Trophoblast cell (in vitro differentiated cells and primary cell): ENCODE data around the gene POP5.

Experiments
- DNase-seq, 2 donors: peaks; one replicate each; pipeline ENCODE4 v3.0.0-alpha.2; 2016
- H2AFZ ChIP-seq: 2 replicates; pipeline ENCODE4 v1.6.1; 2013; ENCODE audit warnings: low read length, moderate library complexity, mild to moderate bottlenecking; ENCODE audit not compliant: insufficient read depth, poor library complexity
- H2AK5ac ChIP-seq: 2 replicates; pipeline ENCODE4 v1.6.1; 2013; ENCODE audit warnings: mild to moderate bottlenecking, low read length
- H2BK120ac ChIP-seq: 2 replicates; pipeline ENCODE4 v1.6.1; 2013; ENCODE audit warnings: low read length, mild to moderate bottlenecking, moderate library complexity; ENCODE audit not compliant: insufficient read depth, poor library complexity
- H2BK12ac ChIP-seq: 2 replicates; pipeline ENCODE4 v1.6.1; 2013; ENCODE audit warnings: mild to moderate bottlenecking, low read length, moderate library complexity
- H2BK5ac ChIP-seq: 2 replicates; pipeline ENCODE4 v1.6.1; 2013; ENCODE audit warnings: low read length, low read depth, moderate library complexity, mild to moderate bottlenecking; ENCODE audit not compliant: poor library complexity
- H3K14ac ChIP-seq: 2 replicates; pipeline ENCODE4 v1.6.1; 2013; ENCODE audit warnings: mild to moderate bottlenecking, low read length
- H3K18ac ChIP-seq: 2 replicates; pipeline ENCODE4 v1.6.1; 2013; ENCODE audit warnings: mild to moderate bottlenecking, low read length
- H3K23ac ChIP-seq: 2 replicates; pipeline ENCODE4 v1.6.1; 2013; ENCODE audit warnings: low read length
- H3K27ac ChIP-seq: 2 replicates; pipeline ENCODE4 v1.5.1; 2013; ENCODE audit warnings: low read depth, mild to moderate bottlenecking, inconsistent platforms, low read length, moderate library complexity
- H3K27me3 ChIP-seq: 2 replicates; pipeline ENCODE4 v1.6.1; 2013; ENCODE audit warnings: inconsistent platforms, mild to moderate bottlenecking, low read length, moderate library complexity; ENCODE audit not compliant: insufficient read depth
- H3K36me3 ChIP-seq, 2 experiments: 1 replicate in 1 of 2; 2 replicates in 1 of 2; pipeline ENCODE4 v1.6.1; 2013; ENCODE audit warnings: low read length in 2 of 2, mild to moderate bottlenecking in 2 of 2, moderate library complexity in 1 of 2; ENCODE audit not compliant: insufficient read depth in 2 of 2, control insufficient read depth in 1 of 2
- H3K4ac ChIP-seq: 2 replicates; pipeline ENCODE4 v1.6.1; 2013; ENCODE audit warnings: low read depth, mild to moderate bottlenecking, low read length, moderate library complexity
- H3K4me1 ChIP-seq, 2 experiments: 1 replicate in 1 of 2; 2 replicates in 1 of 2; pipeline ENCODE4 v1.6.1; 2013; ENCODE audit warnings: low read length in 2 of 2, mild to moderate bottlenecking in 2 of 2, moderate library complexity in 1 of 2; ENCODE audit not compliant: insufficient read depth in 2 of 2, control insufficient read depth in 1 of 2
- H3K4me2 ChIP-seq: 2 replicates; pipeline ENCODE4 v1.6.1; 2013; ENCODE audit warnings: inconsistent platforms, mild to moderate bottlenecking, low read length, moderate library complexity
- H3K4me3 ChIP-seq: 2 replicates; pipeline ENCODE4 v1.5.1; 2013; ENCODE audit warnings: mild to moderate bottlenecking, low read depth, low read length, inconsistent platforms
- H3K79me1 ChIP-seq: one replicate; pipeline ENCODE4 v1.6.1; 2013; ENCODE audit warnings: low read length
- H3K79me2 ChIP-seq: 2 replicates; pipeline ENCODE4 v1.6.1; 2013; ENCODE audit warnings: low read length, mild to moderate bottlenecking; ENCODE audit not compliant: control insufficient read depth, insufficient read depth, poor library complexity
- H3K9ac ChIP-seq: 2 replicates; pipeline ENCODE4 v1.6.1; 2013; ENCODE audit warnings: mild to moderate bottlenecking, low read length
- H3K9me3 ChIP-seq: 2 replicates; pipeline ENCODE4 v1.6.1; 2013; ENCODE audit warnings: low read depth, mild to moderate bottlenecking, control low read depth, inconsistent platforms, low read length; ENCODE audit not compliant: insufficient read depth
- H4K12ac ChIP-seq: 2 replicates; pipeline ENCODE4 v1.6.1; 2013; ENCODE audit warnings: low read depth, mild to moderate bottlenecking, low read length, moderate library complexity
- H4K8ac ChIP-seq: 2 replicates; pipeline ENCODE4 v1.6.1; 2013; ENCODE audit warnings: low read depth, mild to moderate bottlenecking, low read length, moderate library complexity
- H4K91ac ChIP-seq: one replicate; pipeline ENCODE4 v1.6.1; 2013; ENCODE audit warnings: low read depth, mild to moderate bottlenecking, low read length, moderate library complexity
- WGBS: extraction: QIAGEN DNeasy Blood & Tissue Kit; methylation state at CpG from one replicate; pipeline ENCODE4 v1.1.7; 2013; ENCODE audit warnings: missing lambda C conversion rate; ENCODE audit not compliant: insufficient read length, insufficient coverage; ENCODE audit errors: extremely low coverage; 5-methylcytosine and 5-hydroxymethylcytosine counted together

Gene POP5

GRCh38 chr12:120554678-120555077 is 26.5 kb downstream of the POP5 start:
- Histone ChIP-seq H3K79me1 (no peaks in the 10 kb centered on the region), H3K18ac (no peak overlapping the region), H2AFZ (no peak overlapping the region), H3K79me2 (no peaks in the 10 kb centered on the region), H3K36me3 (peaks cover 35 to 45% of the 10 kb centered on the region in 2 experiments), H3K4me1 (peaks cover 0 to 6% of the 10 kb centered on the region in 2 experiments), H3K9me3 (no peaks in the 10 kb centered on the region), H2AK5ac (no peak overlapping the region), H3K27me3 (no peaks in the 10 kb centered on the region), H4K12ac (no peak overlapping the region), H4K8ac (no peak overlapping the region), H3K27ac (no peak overlapping the region), H3K4ac (no peak overlapping the region), H2BK5ac (no peak overlapping the region), H3K4me3 (no peak overlapping the region), H3K14ac (no peak overlapping the region), H3K4me2 (no peak overlapping the region), H4K91ac (no peak overlapping the region), H3K9ac (no peak overlapping the region), H2BK120ac (no peak overlapping the region), H3K23ac (no peak overlapping the region), H2BK12ac (no peak overlapping the region)
- WGBS: no CpG with 5 or more reads among the region's 1 CpG
- DNase-seq: no peak

GRCh38 chr12:120546050-120546386 is 35.2 kb downstream of the POP5 start:
- H3K79me2 ChIP-seq: peaks cover 10% of the 10 kb centered on the region
- no peaks in the 10 kb centered on the region for H3K79me1 ChIP-seq
- H3K23ac ChIP-seq: no peak overlapping the region
- H4K12ac ChIP-seq: no peak overlapping the region
- no peaks in the 10 kb centered on the region for H3K27me3 ChIP-seq
- H3K4me2 ChIP-seq: no peak overlapping the region
- no peak overlapping the region for H2AFZ ChIP-seq
- H3K36me3 ChIP-seq: peaks cover 13 to 27% of the 10 kb centered on the region in 2 experiments
- no peak overlapping the region for H4K91ac ChIP-seq
- no peak overlapping the region for H4K8ac ChIP-seq
- H2BK12ac ChIP-seq: no peak overlapping the region
- H2BK120ac ChIP-seq: no peak overlapping the region
- no peak overlapping the region for H3K9ac ChIP-seq
- no peaks in the 10 kb centered on the region for H3K9me3 ChIP-seq
- no CpG with 5 or more reads among the region's 3 CpGs for WGBS
- H3K4me3 ChIP-seq: no peak overlapping the region
- no peak overlapping the region for H3K4ac ChIP-seq
- no peak overlapping the region for H3K18ac ChIP-seq
- no peak overlapping the region for H2AK5ac ChIP-seq
- H3K14ac ChIP-seq: no peak overlapping the region
- peaks cover 0 to 6% of the 10 kb centered on the region in 2 experiments for H3K4me1 ChIP-seq
- no peak for DNase-seq
- no peak overlapping the region for H3K27ac ChIP-seq
- no peak overlapping the region for H2BK5ac ChIP-seq

GRCh38 chr12:120544691-120545090 is 36.5 kb downstream of the POP5 start:
- no peak overlapping the region for H4K91ac ChIP-seq
- no peaks in the 10 kb centered on the region for H3K79me1 ChIP-seq
- no peak overlapping the region for H3K27ac ChIP-seq
- DNase-seq: no peak
- H2BK12ac ChIP-seq: no peak overlapping the region
- no peak overlapping the region for H2BK120ac ChIP-seq
- no peaks in the 10 kb centered on the region for H3K27me3 ChIP-seq
- H3K4me2 ChIP-seq: no peak overlapping the region
- H3K4ac ChIP-seq: no peak overlapping the region
- no CpG with 5 or more reads among the region's 3 CpGs for WGBS
- H2BK5ac ChIP-seq: no peak overlapping the region
- H3K23ac ChIP-seq: no peak overlapping the region
- no peaks in the 10 kb centered on the region for H3K9me3 ChIP-seq
- no peak overlapping the region for H2AK5ac ChIP-seq
- H2AFZ ChIP-seq: no peak overlapping the region
- no peak overlapping the region for H3K4me3 ChIP-seq
- H4K8ac ChIP-seq: no peak overlapping the region
- H3K36me3 ChIP-seq: peaks cover 12 to 27% of the 10 kb centered on the region in 2 experiments
- H3K4me1 ChIP-seq: peaks cover 0 to under 1% of the 10 kb centered on the region in 2 experiments
- no peak overlapping the region for H3K14ac ChIP-seq
- H3K79me2 ChIP-seq: peaks cover 11% of the 10 kb centered on the region
- no peak overlapping the region for H3K9ac ChIP-seq
- no peak overlapping the region for H4K12ac ChIP-seq
- no peak overlapping the region for H3K18ac ChIP-seq

GRCh38 chr12:120542166-120542565 is 39.0 kb downstream of the POP5 start:
- no peak overlapping the region for H2BK12ac ChIP-seq
- H3K14ac ChIP-seq: no peak overlapping the region
- H4K12ac ChIP-seq: no peak overlapping the region
- H3K36me3 ChIP-seq: peaks cover 10 to 11% of the 10 kb centered on the region in 2 experiments
- H3K27me3 ChIP-seq: no peaks in the 10 kb centered on the region
- no peak overlapping the region for H2AFZ ChIP-seq
- no peak overlapping the region for H2AK5ac ChIP-seq
- no peak overlapping the region for H3K27ac ChIP-seq
- DNase-seq: no peak
- H3K23ac ChIP-seq: no peak overlapping the region
- H3K4ac ChIP-seq: peak overlapping the region; percentile 98
- peaks cover 15% of the 10 kb centered on the region for H3K79me2 ChIP-seq
- peaks cover 0 to under 1% of the 10 kb centered on the region in 2 experiments for H3K4me1 ChIP-seq
- WGBS: no CpG with 5 or more reads among the region's 5 CpGs
- H3K79me1 ChIP-seq: no peaks in the 10 kb centered on the region
- H4K91ac ChIP-seq: no peak overlapping the region
- H2BK5ac ChIP-seq: no peak overlapping the region
- no peak overlapping the region for H3K4me2 ChIP-seq
- H2BK120ac ChIP-seq: no peak overlapping the region
- no peak overlapping the region for H4K8ac ChIP-seq
- no peak overlapping the region for H3K4me3 ChIP-seq
- no peak overlapping the region for H3K18ac ChIP-seq
- H3K9me3 ChIP-seq: no peaks in the 10 kb centered on the region
- H3K9ac ChIP-seq: no peak overlapping the region
